Right forelimb (tissue), 1 donor: Measurements from ENCODE around the gene VPS41.

Experiments used
- DNase-seq: peaks from one replicate; pipeline ENCODE4 v3.0.0-alpha.2; 2018

Gene VPS41

GRCh38 chr7:38801786-38802185 lies 107.2 kb downstream of the VPS41 start:
- DNase-seq, result no peak

- no peak for DNase-seq
These were observed 110.3 kb downstream of the VPS41 start for GRCh38 chr7:38798552-38799267.

- DNase-seq, result peak; percentile 56
These were observed 112.1 kb downstream of the VPS41 start for GRCh38 chr7:38796626-38797501.

- DNase-seq, result no peak
These were observed 113.4 kb downstream of the VPS41 start for GRCh38 chr7:38795593-38795992.

- DNase-seq, result no peak
These were observed 127.0 kb downstream of the VPS41 start for GRCh38 chr7:38781991-38782390.

GRCh38 chr7:38777609-38778008 lies 131.4 kb downstream of the VPS41 start:
- DNase-seq, result no peak

- DNase-seq, result no peak
These were observed 133.3 kb downstream of the VPS41 start for GRCh38 chr7:38775506-38776175.

GRCh38 chr7:38773430-38773829 lies 135.6 kb downstream of the VPS41 start:
- DNase-seq, result no peak

- no peak for DNase-seq
These were observed 148.8 kb downstream of the VPS41 start for GRCh38 chr7:38760226-38760625.

- DNase-seq, result no peak
These were observed 150.0 kb downstream of the VPS41 start for GRCh38 chr7:38759028-38759427.

- no peak for DNase-seq
These were observed 151.1 kb downstream of the VPS41 start for GRCh38 chr7:38757931-38758330.

GRCh38 chr7:38756521-38756920 lies 152.5 kb downstream of the VPS41 start:
- DNase-seq, result no peak

- DNase-seq, result no peak
These were observed 155.6 kb downstream of the VPS41 start for GRCh38 chr7:38753347-38753746.

GRCh38 chr7:38751416-38751815 lies 157.6 kb downstream of the VPS41 start:
- no peak for DNase-seq

- DNase-seq, result no peak
These were observed 160.9 kb downstream of the VPS41 start for GRCh38 chr7:38748056-38748610.

- no peak for DNase-seq
These were observed 162.6 kb downstream of the VPS41 start for GRCh38 chr7:38746438-38746837.

- DNase-seq, result no peak
These were observed 164.2 kb downstream of the VPS41 start for GRCh38 chr7:38744746-38745145.

GRCh38 chr7:38743899-38744298 lies 165.1 kb downstream of the VPS41 start:
- no peak for DNase-seq

- no peak for DNase-seq
These were observed 168.9 kb downstream of the VPS41 start for GRCh38 chr7:38740041-38740440.

GRCh38 chr7:38736138-38736537 lies 172.9 kb downstream of the VPS41 start:
- DNase-seq, result no peak

- DNase-seq, result no peak
These were observed 177.8 kb downstream of the VPS41 start for GRCh38 chr7:38731215-38731614.

- DNase-seq, result no peak
These were observed 180.8 kb downstream of the VPS41 start for GRCh38 chr7:38728145-38728544.
